Loucy (cell line): ENCODE data around the gene OGFOD3.

Experiments used
- H2AFZ ChIP-seq: fragments of 200-600 bp; sonication (generic); 2 replicates; pipeline ENCODE4 v1.6.0; 2016; ENCODE audit warnings: antibody characterized with exemption, mild to moderate bottlenecking, low read length, moderate library complexity
- H3F3A ChIP-seq: fragments of 200-600 bp; 2 replicates; pipeline ENCODE4 v1.6.0; 2016; ENCODE audit warnings: antibody characterized with exemption, low read depth, mild to moderate bottlenecking
- H3K27me3 ChIP-seq: fragments of 200-600 bp; sonication (generic); 2 replicates; pipeline ENCODE4 v1.6.1; 2014; ENCODE audit warnings: low read length, mild to moderate bottlenecking; ENCODE audit not compliant: insufficient read depth, poor library complexity, severe bottlenecking
- H3K36me3 ChIP-seq: fragments of 200-600 bp; sonication (generic); 2 replicates; pipeline ENCODE4 v1.6.1; 2016; ENCODE audit warnings: low read length; ENCODE audit not compliant: insufficient read depth
- H3K4me1 ChIP-seq: fragments of 200-600 bp; sonication (generic); 2 replicates; pipeline ENCODE4 v1.5.1; 2014; ENCODE audit warnings: low read length, mild to moderate bottlenecking; ENCODE audit not compliant: insufficient read depth, poor library complexity, severe bottlenecking
- H3K4me2 ChIP-seq: fragments of 200-600 bp; sonication (generic); 2 replicates; pipeline ENCODE4 v1.6.0; 2014; ENCODE audit warnings: antibody characterized with exemption, low read length, low read depth, mild to moderate bottlenecking; ENCODE audit not compliant: poor library complexity, severe bottlenecking
- H3K4me3 ChIP-seq: fragments of 200-600 bp; sonication (generic); 2 replicates; pipeline ENCODE4 v1.5.1; 2014; ENCODE audit warnings: low read length, mild to moderate bottlenecking, mixed read lengths; ENCODE audit not compliant: poor library complexity, severe bottlenecking
- H3K79me2 ChIP-seq: fragments of 200-600 bp; sonication (generic); 2 replicates; pipeline ENCODE4 v1.6.1; 2014; ENCODE audit warnings: low read length; ENCODE audit not compliant: insufficient read depth
- H3K9ac ChIP-seq: fragments of 200-600 bp; sonication (generic); 2 replicates; pipeline ENCODE4 v1.6.0; 2014; ENCODE audit warnings: mild to moderate bottlenecking, low read depth, low read length, moderate library complexity; ENCODE audit not compliant: poor library complexity, severe bottlenecking
- H3K9me2 ChIP-seq: fragments of 200-600 bp; sonication (generic); replicated peaks from 2 replicates; pipeline ENCODE4 v1.6.1; 2016; ENCODE audit warnings: low read depth, low read length, mixed read lengths
- H3K9me3 ChIP-seq: fragments of 200-600 bp; sonication (generic); 2 replicates; pipeline ENCODE4 v1.6.1; 2014; ENCODE audit warnings: mild to moderate bottlenecking, antibody characterized with exemption, low read length, low read depth; ENCODE audit not compliant: insufficient read depth
- H4K20me1 ChIP-seq: fragments of 200-600 bp; sonication (generic); 2 replicates; pipeline ENCODE4 v1.6.0; 2014; ENCODE audit warnings: antibody characterized with exemption, low read length, mild to moderate bottlenecking; ENCODE audit not compliant: insufficient read depth, poor library complexity, severe bottlenecking
- CTCF ChIP-seq: fragments of 200-600 bp; sonication (generic); conservative IDR thresholded peaks from 2 replicates; pipeline ENCODE4 v1.5.1; 2014; ENCODE audit warnings: mild to moderate bottlenecking, antibody characterized with exemption, low read length
- EZH2phosphoT487 ChIP-seq: fragments of 200-600 bp; IDR thresholded peaks from 2 replicates; pipeline ENCODE4 v1.6.1; 2018; ENCODE audit warnings: antibody characterized with exemption, mild to moderate bottlenecking, moderate library complexity, borderline replicate concordance

The OGFOD3 gene

GRCh38 chr17:82440991-82441627 is 22.7 kb upstream of the OGFOD3 start:
- Histone ChIP-seq H2AFZ (no peak overlapping the region), H3F3A (no peaks in the 10 kb centered on the region; the same call in 1 of the 2 replicates), H3K27me3 (no peaks in the 10 kb centered on the region), H3K4me3 (no peak overlapping the region), H3K9ac (no peak overlapping the region), H3K4me2 (no peak overlapping the region), H3K79me2 (peaks cover 17% of the 10 kb centered on the region; the same call in 1 of the 2 replicates), H3K4me1 (peaks cover 1% of the 10 kb centered on the region), H3K9me3 (no peaks in the 10 kb centered on the region), H3K36me3 (peaks cover 23% of the 10 kb centered on the region; the same call in 1 of the 2 replicates), H4K20me1 (peaks cover 17% of the 10 kb centered on the region), H3K9me2 (no peaks in the 10 kb centered on the region)
- TF ChIP-seq EZH2phosphoT487 = no peak
- no peak for TF ChIP-seq CTCF

GRCh38 chr17:82440469-82440981 is 22.1 kb upstream of the OGFOD3 start:
- Histone ChIP-seq H3K79me2 (peaks cover 11% of the 10 kb centered on the region; the same call in 1 of the 2 replicates), H3F3A (no peaks in the 10 kb centered on the region; the same call in 1 of the 2 replicates), H3K4me1 (peaks cover 7% of the 10 kb centered on the region), H4K20me1 (peaks cover 11% of the 10 kb centered on the region), H3K36me3 (peaks cover 23% of the 10 kb centered on the region; the same call in 1 of the 2 replicates), H3K9me2 (no peaks in the 10 kb centered on the region), H3K4me3 (no peak overlapping the region), H3K9ac (no peak overlapping the region), H3K9me3 (no peaks in the 10 kb centered on the region), H3K27me3 (no peaks in the 10 kb centered on the region), H3K4me2 (no peak overlapping the region), H2AFZ (no peak overlapping the region)
- no peak for TF ChIP-seq CTCF
- no peak for TF ChIP-seq EZH2phosphoT487

- H3K79me2 ChIP-seq = peaks cover 4% of the 10 kb centered on the region; the same call in 1 of the 2 replicates
- no peaks in the 10 kb centered on the region; the same call in 1 of the 2 replicates for H3F3A ChIP-seq
- TF ChIP-seq EZH2phosphoT487 = no peak
- no peak for TF ChIP-seq CTCF
- H4K20me1 ChIP-seq = peaks cover 10% of the 10 kb centered on the region
- no peaks in the 10 kb centered on the region for H3K9me3 ChIP-seq
- no peak overlapping the region for H3K4me2 ChIP-seq
- peaks cover 23% of the 10 kb centered on the region; the same call in 1 of the 2 replicates for H3K36me3 ChIP-seq
- H3K4me3 ChIP-seq = no peak overlapping the region
- H2AFZ ChIP-seq = no peak overlapping the region
- peaks cover 12% of the 10 kb centered on the region for H3K4me1 ChIP-seq
- H3K27me3 ChIP-seq = no peaks in the 10 kb centered on the region
- no peaks in the 10 kb centered on the region for H3K9me2 ChIP-seq
- no peak overlapping the region for H3K9ac ChIP-seq
Observed at GRCh38 chr17:82439829-82440365, 21.5 kb upstream of the OGFOD3 start.
